GM10266 (cell line): ENCODE data around the gene ZNF594.
"Not testable (repeated sequence)": the region's sequence is repeated elsewhere in the genome, so short reads cannot be mapped to it uniquely, and the experiment has no call there.

Experiments used
- DNase-seq: peaks from one replicate; pipeline ENCODE4 v3.0.0; 2012; ENCODE audit errors: extremely low spot score
- CTCF ChIP-seq: IDR thresholded peaks from 2 replicates; pipeline ENCODE4 v1.5.1; 2012; ENCODE audit warnings: mild to moderate bottlenecking, low read depth; ENCODE audit not compliant: control insufficient read depth, insufficient read depth; ENCODE audit errors: missing control alignments

Gene ZNF594

DNA sequence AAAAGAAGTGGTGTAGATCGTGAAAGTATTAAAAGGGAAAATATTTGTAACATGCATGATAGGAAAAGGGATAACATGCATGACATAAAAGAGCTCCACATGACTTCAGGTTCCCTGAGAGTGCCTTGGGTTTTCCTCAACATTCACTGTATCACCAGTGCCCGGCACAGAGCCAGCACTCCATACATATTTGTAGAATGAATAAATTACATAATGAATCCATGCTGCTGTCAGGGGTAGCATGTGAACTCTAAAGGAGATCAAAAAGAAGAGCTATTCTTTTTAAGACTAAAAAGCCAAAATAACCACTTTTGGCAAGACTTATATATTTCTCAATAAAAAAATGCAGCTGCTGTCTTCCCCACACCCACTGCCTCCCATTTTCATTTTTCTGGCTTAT, 2.7 kb upstream of the ZNF594 start:
- no peak for TF ChIP-seq CTCF
- no peak for DNase-seq

- no peak for TF ChIP-seq CTCF
- no peak for DNase-seq
Measured at GRCh38 chr17:5184288-5184687, 7.4 kb downstream of the ZNF594 start.

DNA sequence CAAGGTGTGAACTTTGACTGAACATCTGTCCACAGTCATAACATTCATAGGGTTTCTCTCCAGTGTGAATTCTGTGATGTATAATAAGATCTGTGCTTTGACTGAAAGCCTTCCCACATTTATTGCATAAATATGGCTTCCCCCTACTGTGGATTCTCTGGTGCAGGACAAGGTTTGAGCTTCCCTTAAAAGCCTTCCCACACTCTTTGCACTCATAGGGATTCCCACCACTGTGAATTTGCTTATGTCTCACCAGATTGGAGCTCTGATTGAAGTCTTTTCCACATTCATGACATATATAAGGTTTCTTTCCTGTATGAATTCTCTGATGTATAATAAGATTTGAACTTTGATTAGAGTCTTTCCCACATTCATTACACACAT, 8.3 kb downstream of the ZNF594 start:
- TF ChIP-seq CTCF: no peak
- no peak for DNase-seq

DNA sequence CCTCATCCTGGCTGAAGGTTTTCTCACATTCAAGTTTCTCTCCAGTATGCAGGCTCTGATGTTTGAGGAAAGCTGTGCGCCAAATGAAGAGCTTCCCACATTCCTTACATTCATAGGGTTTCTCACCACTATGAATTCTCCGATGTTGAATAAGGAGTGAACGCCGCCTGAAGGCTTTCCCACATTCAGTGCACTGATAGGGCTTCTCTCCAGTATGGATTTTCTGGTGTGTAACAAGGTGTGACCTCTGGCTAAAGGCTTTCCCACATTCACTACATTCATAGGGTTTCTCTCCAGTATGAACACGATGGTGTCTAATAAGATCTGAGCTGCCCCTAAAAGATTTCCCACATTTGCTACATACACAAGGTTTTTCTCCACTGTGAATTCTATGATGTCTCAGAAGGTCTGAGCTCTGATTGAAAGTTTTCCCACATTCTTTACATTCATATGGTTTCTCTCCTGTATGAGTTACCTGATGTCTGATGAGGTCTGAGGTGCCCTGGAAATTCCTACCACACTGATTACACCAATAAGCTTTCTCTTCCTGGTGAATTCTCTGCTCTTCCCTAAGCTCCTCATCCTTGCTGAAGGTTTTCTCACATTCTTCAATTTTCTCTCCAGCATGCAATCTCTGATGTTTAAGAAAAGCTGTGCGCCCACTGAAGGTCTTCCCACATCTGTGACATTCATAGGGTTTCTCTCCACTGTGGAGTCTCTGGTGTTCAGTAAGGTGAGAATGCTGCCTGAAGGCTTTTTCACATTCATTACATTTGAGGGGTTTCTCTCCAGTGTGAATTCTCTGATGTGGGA, 8.9 kb downstream of the ZNF594 start:
- TF ChIP-seq CTCF: no peak
- no peak for DNase-seq

DNA sequence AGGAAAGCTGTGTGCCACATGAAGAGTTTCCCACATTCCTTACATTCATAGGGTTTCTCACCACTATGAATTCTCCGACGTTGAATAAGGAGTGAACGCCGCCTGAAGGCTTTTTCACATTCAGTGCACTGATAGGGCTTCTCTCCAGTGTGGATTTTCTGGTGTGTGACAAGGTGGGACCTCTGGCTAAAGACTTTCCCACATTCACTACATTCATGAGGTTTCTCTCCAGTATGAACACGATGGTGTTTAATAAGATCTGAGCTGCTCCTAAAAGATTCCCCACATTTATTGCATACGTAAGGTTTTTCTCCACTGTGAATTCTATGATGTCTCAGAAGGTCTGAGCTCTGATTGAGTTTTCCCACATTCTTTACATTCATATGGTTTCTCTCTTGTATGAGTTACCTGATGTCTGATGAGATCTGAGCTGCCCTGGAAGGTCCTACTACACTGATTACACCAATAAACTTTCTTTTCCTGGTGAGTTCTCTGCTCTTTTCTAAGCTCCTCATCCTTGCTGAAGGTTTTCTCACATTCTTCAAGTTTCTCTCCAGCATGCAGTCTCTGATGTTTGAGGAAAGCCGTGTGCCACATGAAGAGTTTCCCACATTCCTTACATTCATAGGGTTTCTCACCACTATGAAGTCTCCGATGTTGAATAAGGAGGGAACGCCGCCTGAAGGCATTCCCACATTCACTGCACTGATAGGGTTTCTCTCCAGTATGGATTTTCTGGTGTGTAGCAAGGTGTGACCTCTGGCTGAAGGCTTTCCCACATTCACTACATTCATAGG, 10.0 kb downstream of the ZNF594 start:
- DNase-seq: no peak
- TF ChIP-seq CTCF: no peak

DNA sequence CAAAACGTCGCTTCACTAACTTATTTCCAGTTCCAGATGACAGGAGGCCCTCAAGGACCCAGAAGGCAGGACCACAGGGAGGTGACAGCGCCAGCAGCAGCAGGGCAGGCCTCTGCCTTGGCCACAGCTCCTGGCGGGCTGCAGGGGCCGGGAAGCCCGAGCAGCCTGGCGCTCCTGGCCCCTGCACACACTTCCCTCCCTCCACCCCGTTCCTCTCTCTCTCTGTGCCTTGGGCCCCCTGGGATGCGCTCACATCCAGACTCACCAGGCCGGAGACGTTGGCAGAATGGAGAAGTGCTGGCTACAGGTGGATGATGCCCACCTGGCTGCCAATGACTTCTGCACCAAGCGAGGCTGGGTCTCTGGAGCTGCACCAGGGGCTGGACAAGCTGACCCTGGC, 12.7 kb downstream of the ZNF594 start:
- no peak for DNase-seq
- TF ChIP-seq CTCF: no peak

DNA sequence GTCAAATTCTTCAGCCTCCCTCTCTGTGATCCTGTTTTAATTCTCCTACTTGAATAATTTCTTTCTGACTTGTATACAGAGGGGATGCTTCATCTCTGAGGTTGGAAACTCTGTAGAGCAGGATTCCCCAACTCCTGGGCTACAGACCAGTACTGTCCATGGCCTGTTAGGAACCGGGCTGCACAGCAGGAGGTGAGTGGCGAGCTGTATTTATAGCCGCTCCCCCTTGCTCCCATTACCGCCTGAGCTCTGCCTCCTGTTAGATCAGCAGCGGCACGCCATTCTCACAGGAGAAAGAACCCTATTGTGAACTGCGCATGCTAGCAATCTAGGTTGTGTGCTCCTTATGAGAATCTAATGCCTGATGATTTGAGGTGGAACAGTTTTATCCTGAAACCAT, 16.6 kb downstream of the ZNF594 start:
- not testable (repeated sequence) for DNase-seq

DNA sequence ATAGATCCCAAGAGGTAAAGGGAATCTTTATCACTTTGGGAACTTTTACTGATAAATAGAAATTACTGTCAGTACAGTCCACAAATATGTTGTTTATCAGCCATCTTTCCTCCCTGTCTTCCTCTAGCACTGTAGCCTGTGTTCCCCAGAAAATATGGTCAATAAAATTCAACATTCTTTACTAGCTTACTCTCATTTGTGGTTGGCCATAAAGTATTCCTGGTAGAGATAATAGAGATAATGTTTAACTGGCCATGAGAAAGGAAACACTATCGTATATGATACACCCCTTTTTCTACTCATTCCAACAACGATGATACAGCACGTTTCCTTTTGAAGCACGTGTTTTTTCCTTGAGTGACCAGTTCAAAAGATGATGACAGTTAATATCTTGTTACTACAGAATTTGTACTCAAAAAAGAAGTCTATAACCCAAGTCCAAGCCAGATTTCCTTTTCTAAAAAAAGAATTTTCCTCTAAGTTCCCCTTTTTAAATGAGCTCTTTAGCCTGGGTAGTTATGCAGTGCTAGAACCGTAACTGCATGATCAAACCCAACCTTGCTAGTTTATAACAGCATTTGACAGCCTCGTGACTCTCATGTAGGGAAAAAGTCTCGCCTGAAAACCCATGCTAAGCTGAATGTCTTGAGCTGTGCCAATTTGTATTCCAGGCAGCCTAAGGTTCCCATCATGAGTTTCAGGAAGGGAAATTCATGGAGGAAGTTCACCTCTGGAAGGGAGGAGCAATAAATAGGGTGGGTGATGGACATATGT, 25.7 kb downstream of the ZNF594 start:
- not testable (repeated sequence) for DNase-seq
